ENCODE results near the gene RS1.

The RS1 gene

GRCh38 chrX:18698737-18699650, 27.1 kb upstream of the RS1 start:
- H3K27me3 ChIP-seq (ENCODE audit: insufficient read depth, poor library complexity, severe bottlenecking): no peaks in the 10 kb centered on the region
- DNase-seq (ENCODE audit: low read depth in 1 of 2, low spot score in 1 of 2): no peak
- H3K4me3 ChIP-seq (replicated peaks; ENCODE audit: insufficient read depth, low read length): no peak overlapping the region
- H3K27ac ChIP-seq (replicated peaks): no peak overlapping the region
- TF ChIP-seq GABPA (IDR thresholded peaks at IDR 0.05; ENCODE audit: low read depth): no peak
- TF ChIP-seq CTCF (IDR thresholded peaks at IDR 0.05; ENCODE audit: insufficient read depth, low read length): no peak
- TF ChIP-seq SPI1 (IDR thresholded peaks at IDR 0.05; ENCODE audit: borderline replicate concordance, low read depth): no peak
- TF ChIP-seq REST (IDR thresholded peaks at IDR 0.05; ENCODE audit: insufficient replicate concordance, low read depth): no peak
- TF ChIP-seq POLR2AphosphoS5 (IDR thresholded peaks at IDR 0.05; ENCODE audit: low read depth): no peak

- TF ChIP-seq REST (IDR thresholded peaks at IDR 0.05; ENCODE audit: insufficient replicate concordance, low read depth) (no peak), POLR2AphosphoS5 (IDR thresholded peaks at IDR 0.05; ENCODE audit: low read depth) (no peak), GABPA (IDR thresholded peaks at IDR 0.05; ENCODE audit: low read depth) (no peak), SPI1 (IDR thresholded peaks at IDR 0.05; ENCODE audit: borderline replicate concordance, low read depth) (no peak), CTCF (IDR thresholded peaks at IDR 0.05; ENCODE audit: insufficient read depth, low read length) (no peak)
- no peaks in the 10 kb centered on the region for H3K27me3 ChIP-seq (ENCODE audit: insufficient read depth, poor library complexity, severe bottlenecking)
- no peak overlapping the region for H3K4me3 ChIP-seq (replicated peaks; ENCODE audit: insufficient read depth, low read length)
- no peak for DNase-seq (ENCODE audit: low read depth in 1 of 2, low spot score in 1 of 2)
- no peak overlapping the region for H3K27ac ChIP-seq (replicated peaks)
These were observed 24.7 kb upstream of the RS1 start for GRCh38 chrX:18696653-18697052.

- no peak for DNase-seq (ENCODE audit: low read depth in 1 of 2, low spot score in 1 of 2)
- H3K4me3 ChIP-seq (replicated peaks; ENCODE audit: insufficient read depth, low read length): no peak overlapping the region
- H3K27ac ChIP-seq (replicated peaks): no peak overlapping the region
- H3K27me3 ChIP-seq (ENCODE audit: insufficient read depth, poor library complexity, severe bottlenecking): no peaks in the 10 kb centered on the region
- TF ChIP-seq SPI1 (IDR thresholded peaks at IDR 0.05; ENCODE audit: borderline replicate concordance, low read depth) (no peak), CTCF (IDR thresholded peaks at IDR 0.05; ENCODE audit: insufficient read depth, low read length) (no peak), REST (IDR thresholded peaks at IDR 0.05; ENCODE audit: insufficient replicate concordance, low read depth) (no peak), POLR2AphosphoS5 (IDR thresholded peaks at IDR 0.05; ENCODE audit: low read depth) (no peak), GABPA (IDR thresholded peaks at IDR 0.05; ENCODE audit: low read depth) (no peak)
These were observed 20.6 kb upstream of the RS1 start for GRCh38 chrX:18692541-18692940.
